Measurements from ENCODE around the gene MICA.

DNA sequence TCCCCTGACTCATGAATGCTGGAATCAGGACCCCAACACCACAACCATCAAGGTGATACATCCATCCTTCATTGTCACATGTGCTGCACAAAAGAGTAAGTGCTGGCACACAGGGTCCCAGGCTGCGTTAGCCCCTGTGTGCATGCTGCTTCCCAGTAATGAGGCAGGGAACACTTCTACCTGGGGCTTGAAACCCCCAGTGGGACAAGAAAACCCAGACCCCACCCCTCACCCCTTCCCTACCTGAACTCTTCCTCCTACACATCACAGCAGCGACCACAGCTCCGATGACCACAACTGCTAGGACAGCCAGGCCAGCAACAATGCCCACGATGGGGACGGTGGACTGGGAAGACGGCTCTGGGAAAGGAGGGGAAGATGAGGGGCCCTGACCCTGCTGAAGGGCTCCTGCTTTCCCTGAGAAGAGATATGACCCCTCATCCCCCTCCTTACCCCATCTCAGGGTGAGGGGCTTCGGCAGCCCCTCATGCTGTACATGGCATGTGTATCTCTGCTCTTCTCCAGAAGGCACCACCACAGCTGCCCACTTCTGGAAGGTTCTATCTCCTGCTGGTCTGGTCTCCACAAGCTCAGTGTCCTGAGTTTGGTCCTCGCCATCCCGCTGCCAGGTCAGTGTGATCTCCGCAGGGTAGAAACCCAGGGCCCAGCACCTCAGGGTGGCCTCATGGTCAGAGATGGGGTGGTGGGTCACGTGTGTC is 48.4 kb upstream of the MICA start:
- TF ChIP-seq, protein P1, sequence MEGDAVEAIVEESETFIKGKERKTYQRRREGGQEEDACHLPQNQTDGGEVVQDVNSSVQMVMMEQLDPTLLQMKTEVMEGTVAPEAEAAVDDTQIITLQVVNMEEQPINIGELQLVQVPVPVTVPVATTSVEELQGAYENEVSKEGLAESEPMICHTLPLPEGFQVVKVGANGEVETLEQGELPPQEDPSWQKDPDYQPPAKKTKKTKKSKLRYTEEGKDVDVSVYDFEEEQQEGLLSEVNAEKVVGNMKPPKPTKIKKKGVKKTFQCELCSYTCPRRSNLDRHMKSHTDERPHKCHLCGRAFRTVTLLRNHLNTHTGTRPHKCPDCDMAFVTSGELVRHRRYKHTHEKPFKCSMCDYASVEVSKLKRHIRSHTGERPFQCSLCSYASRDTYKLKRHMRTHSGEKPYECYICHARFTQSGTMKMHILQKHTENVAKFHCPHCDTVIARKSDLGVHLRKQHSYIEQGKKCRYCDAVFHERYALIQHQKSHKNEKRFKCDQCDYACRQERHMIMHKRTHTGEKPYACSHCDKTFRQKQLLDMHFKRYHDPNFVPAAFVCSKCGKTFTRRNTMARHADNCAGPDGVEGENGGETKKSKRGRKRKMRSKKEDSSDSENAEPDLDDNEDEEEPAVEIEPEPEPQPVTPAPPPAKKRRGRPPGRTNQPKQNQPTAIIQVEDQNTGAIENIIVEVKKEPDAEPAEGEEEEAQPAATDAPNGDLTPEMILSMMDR (IDR thresholded peaks at IDR 0.05; ENCODE audit: low read length): no peak
- no peak for TF ChIP-seq EZH2 (IDR thresholded peaks at IDR 0.05; ENCODE audit: borderline replicate concordance, low read length)

All from OCI-LY1 (cell line).